Gastrocnemius medialis (tissue), 4 donors: ENCODE data around the gene PYGL. TPM values are rescaled to one million over a fixed set of nuclear protein-coding genes. Genes with fewer than 3 reads are reported as not detected.
"Not testable (repeated sequence)": the region's sequence is repeated elsewhere in the genome, so short reads cannot be mapped to it uniquely, and the experiment has no call there.

Source experiments
- ATAC-seq, 2 donors: fragments of 150-250 bp; one replicate each; pipeline ENCODE4 v1.9.1; 2016
- DNase-seq, 2 donors: peaks; one replicate each; pipeline ENCODE4 v3.0.0-alpha.2; 2019
- H3K27ac ChIP-seq, 4 donors: fragments of 200-600 bp; sonication (generic); 1 replicate in 1 of 4; 2 replicates in 3 of 4; pipeline ENCODE4 v1.5.1; 2016 to 2018; ENCODE audit warnings: mild to moderate bottlenecking in 2 of 4, moderate library complexity in 1 of 4
- H3K27me3 ChIP-seq, 3 donors: fragments of 200-600 bp; sonication (generic) in 2 of 3; 1 replicate in 1 of 3; 2 replicates in 2 of 3; pipeline versions ENCODE4 v1.5.1 to v1.6.0; 2016 to 2019; ENCODE audit warnings: mild to moderate bottlenecking in 1 of 3, moderate library complexity in 1 of 3
- H3K36me3 ChIP-seq, 2 donors: fragments of 200-600 bp; sonication (generic) in 1 of 2; one replicate each; pipeline ENCODE4 v1.5.1; 2017 to 2018
- H3K4me1 ChIP-seq, 2 donors: fragments of 200-600 bp; sonication (generic) in 1 of 2; one replicate each; pipeline ENCODE4 v1.5.1; 2016 to 2017; ENCODE audit warnings: mild to moderate bottlenecking in 2 of 2
- H3K4me3 ChIP-seq, 4 donors: fragments of 200-600 bp; sonication (generic) in 3 of 4; 1 replicate in 1 of 4; 2 replicates in 3 of 4; pipeline ENCODE4 v1.5.1; 2016 to 2019; ENCODE audit warnings: mild to moderate bottlenecking in 2 of 4
- H3K9me3 ChIP-seq, 3 donors: fragments of 200-600 bp; sonication (generic) in 2 of 3; 1 replicate in 1 of 3; 2 replicates in 2 of 3; pipeline ENCODE4 v1.5.1; 2016 to 2019
- CTCF ChIP-seq, 5 experiments: fragments of 450-650 bp in 3 of 5; fragments of 200-600 bp in 2 of 5; sonication (generic) in 2 of 5; IDR thresholded peaks in 4 of 5; conservative IDR thresholded peaks in 1 of 5; 1 replicate in 4 of 5; 2 replicates in 1 of 5; pipeline ENCODE4 v1.5.1; 2016 to 2019; ENCODE audit warnings: antibody characterized with exemption in 5 of 5, mild to moderate bottlenecking in 3 of 5, moderate library complexity in 3 of 5
- POLR2A ChIP-seq, 2 donors: fragments of 450-650 bp; IDR thresholded peaks; one replicate each; pipeline ENCODE4 v1.6.1; 2017; ENCODE audit warnings: antibody characterized with exemption in 2 of 2, mild to moderate bottlenecking in 2 of 2, moderate library complexity in 2 of 2
- in situ Hi-C, 4 donors: fragments of 200-750 bp; cut with MboI; loops; one replicate each; pipeline versions ENCODE4 v1.15.0 to v1.8.0; 2017; ENCODE audit warnings: low sequenced_read_pairs in 4 of 4
- intact Hi-C: fragments of 100-400 bp; cut with DNase I; formaldehyde crosslinking; loops from one replicate; pipeline ENCODE4 v1.15.1; 2023; ENCODE audit warnings: low total_unique reads
- total RNA-seq, 4 donors: library from RNA; depleted of rRNA; stranded (reverse); fragments of >200 nt; gene quantifications; one replicate each; pipeline versions ENCODE4 v1.1.0 to v1.2.3, GENCODE V29; 2016

The PYGL gene
- total RNA-seq, 4 donors from 2014 or later: 4.8 to 8.6 (median 6.4) TPM

GRCh38 chr14:50964683-50965390 lies 20.6 kb upstream of the PYGL start:
- Histone ChIP-seq H3K27ac (no peak overlapping the region), H3K36me3 (no peaks in the 10 kb centered on the region), H3K4me1 (peaks cover 7 to 9% of the 10 kb centered on the region in 2 donors), H3K4me3 (no peak overlapping the region), H3K9me3 (no peaks in the 10 kb centered on the region), H3K27me3 (no peaks in the 10 kb centered on the region)
- intact Hi-C loops: no loop called here
- in situ Hi-C loops: loop anchor here in 3 of 4 donors (10.0 to 25.0 kb wide), 4 partner anchors 247 to 822 kb away; partner anchors contain the start of gene TMX1 (in 1 of the 3)
- ATAC-seq (no peak), DNase-seq (no peak)
- no peak for TF ChIP-seq CTCF (IDR thresholded peaks at IDR 0.05 in 4 of 5, conservative IDR thresholded peaks at IDR 0.05 in 1 of 5)
- no peak for TF ChIP-seq POLR2A (IDR thresholded peaks at IDR 0.05)

- H3K36me3 ChIP-seq: no peaks in the 10 kb centered on the region
- H3K27me3 ChIP-seq: no peaks in the 10 kb centered on the region
- no peak for TF ChIP-seq POLR2A (IDR thresholded peaks at IDR 0.05)
- no peak for TF ChIP-seq CTCF (IDR thresholded peaks at IDR 0.05 in 4 of 5, conservative IDR thresholded peaks at IDR 0.05 in 1 of 5)
- intact Hi-C loops: no loop called here
- H3K9me3 ChIP-seq: no peaks in the 10 kb centered on the region
- peaks cover 7 to 9% of the 10 kb centered on the region in 2 donors for H3K4me1 ChIP-seq
- in situ Hi-C loops: loop anchor here in 3 of 4 donors (10.0 to 25.0 kb wide), 4 partner anchors 248 to 823 kb away; partner anchors contain the start of gene TMX1 (in 1 of the 3)
- DNase-seq: no peak
- H3K27ac ChIP-seq: no peak overlapping the region
- no peak for ATAC-seq
- no peak overlapping the region for H3K4me3 ChIP-seq
Observed at GRCh38 chr14:50963919-50964318, 19.6 kb upstream of the PYGL start.

- H3K9me3 ChIP-seq: no peaks in the 10 kb centered on the region
- DNase-seq (no peak), ATAC-seq (peak in 1 of 2 donors; percentile 18)
- no peaks in the 10 kb centered on the region for H3K27me3 ChIP-seq
- H3K36me3 ChIP-seq: no peaks in the 10 kb centered on the region
- intact Hi-C loops: no loop called here
- peaks cover 7 to 9% of the 10 kb centered on the region in 2 donors for H3K4me1 ChIP-seq
- no peak overlapping the region for H3K27ac ChIP-seq
- in situ Hi-C loops: loop anchor here in 3 of 4 donors (10.0 to 25.0 kb wide), 4 partner anchors 251 to 826 kb away; partner anchors contain the start of gene TMX1 (in 1 of the 3)
- TF ChIP-seq CTCF (IDR thresholded peaks at IDR 0.05 in 4 of 5, conservative IDR thresholded peaks at IDR 0.05 in 1 of 5): no peak
- no peak for TF ChIP-seq POLR2A (IDR thresholded peaks at IDR 0.05)
- H3K4me3 ChIP-seq: no peak overlapping the region
Observed at GRCh38 chr14:50961605-50962221, 17.4 kb upstream of the PYGL start.

GRCh38 chr14:50957296-50957695 lies 13.0 kb upstream of the PYGL start:
- no peak for TF ChIP-seq POLR2A (IDR thresholded peaks at IDR 0.05)
- no peak for TF ChIP-seq CTCF (IDR thresholded peaks at IDR 0.05 in 4 of 5, conservative IDR thresholded peaks at IDR 0.05 in 1 of 5)
- Histone ChIP-seq H3K36me3 (no peaks in the 10 kb centered on the region), H3K27ac (no peak overlapping the region), H3K4me3 (no peak overlapping the region), H3K9me3 (no peaks in the 10 kb centered on the region), H3K4me1 (peaks cover 7 to 19% of the 10 kb centered on the region in 2 donors), H3K27me3 (no peaks in the 10 kb centered on the region)
- ATAC-seq (no peak), DNase-seq (no peak)
- in situ Hi-C loops: loop anchor here (10.0 to 25.0 kb wide), 4 partner anchors 255 to 830 kb away; partner anchors contain the start of gene TMX1 (in 1 of the 4)
- intact Hi-C loops: no loop called here

- H3K9me3 ChIP-seq, ATAC-seq, H3K4me3 ChIP-seq, DNase-seq, H3K27ac ChIP-seq, H3K27me3 ChIP-seq, H3K36me3 ChIP-seq, intact Hi-C loops: not testable (repeated sequence)
- peaks cover 3 to 14% of the 10 kb centered on the region in 2 donors for H3K4me1 ChIP-seq
- in situ Hi-C loops: loop anchor here (10.0 to 25.0 kb wide), 4 partner anchors 256 to 831 kb away; partner anchors contain the start of gene TMX1 (in 1 of the 4)
Observed at GRCh38 chr14:50956421-50956820, 12.1 kb upstream of the PYGL start.
